MM.1S (cell line): ENCODE data around the gene ADCYAP1R1.

Experiments used
- CTCF ChIP-seq: fragments of 300-600 bp; sonication (generic); IDR thresholded peaks from 2 replicates; pipeline ENCODE4 v1.5.1; 2016; ENCODE audit warnings: antibody characterized with exemption, low read length, mixed read lengths
- EZH2 ChIP-seq: fragments of 300-600 bp; sonication (generic); optimal IDR thresholded peaks from 2 replicates; pipeline ENCODE3; 2017; ENCODE audit warnings: low read depth, mild to moderate bottlenecking, antibody characterized with exemption, low read length, mixed read lengths

GRCh38 chr7:31066516-31067130 lies 14.5 kb downstream of the ADCYAP1R1 start:
- TF ChIP-seq CTCF, result no peak
- TF ChIP-seq EZH2, result no peak
